Measurements from ENCODE around the gene PIM3. TPM values are rescaled to one million over a fixed set of nuclear protein-coding genes. Genes with fewer than 3 reads are reported as not detected.
A peak's percentile ranks its signal among the peaks of the same experiment; 100 is the strongest.

PIM3 gene
- total RNA-seq, 2 donors from 2014 or later = 57.3 to 98.9 TPM

DNA sequence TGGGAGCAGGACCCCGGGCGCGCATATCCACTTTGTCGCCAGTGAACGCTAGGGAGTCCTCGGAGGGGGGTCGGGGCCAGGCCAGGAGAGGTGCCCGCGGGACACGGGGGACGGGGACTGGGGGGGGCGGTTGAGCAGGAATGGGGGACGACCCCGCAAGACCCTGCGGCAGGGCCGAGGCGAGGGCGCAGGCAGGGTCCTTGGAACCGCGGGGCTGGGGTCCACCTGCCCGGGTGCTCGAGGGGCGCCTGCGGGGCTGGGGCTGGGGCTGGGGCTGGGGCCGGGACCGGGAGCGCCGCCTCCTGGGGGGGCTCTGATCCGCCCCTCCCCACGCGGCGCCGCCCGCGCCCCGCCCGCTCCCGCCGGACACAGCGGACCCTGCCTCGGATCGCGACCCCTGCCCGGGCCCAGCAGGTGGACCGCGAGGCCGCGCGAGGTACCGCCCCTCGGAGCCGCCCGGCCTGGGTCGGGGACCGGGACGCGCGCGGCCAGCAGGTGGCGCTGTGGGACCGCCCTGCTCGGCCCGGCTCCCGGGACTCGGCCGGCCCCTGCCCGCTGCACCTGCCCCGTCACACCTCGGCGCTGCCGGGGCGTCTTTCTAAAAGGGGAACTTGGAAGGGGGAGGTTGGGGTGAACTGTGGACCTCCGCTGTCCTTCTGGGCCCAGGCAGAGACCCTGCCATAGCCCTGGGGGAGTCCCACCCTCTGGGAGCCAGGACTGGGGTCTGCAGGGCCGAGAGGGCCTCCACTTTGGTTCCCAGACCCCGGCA lies 31.2 kb upstream of the PIM3 start:
- intact Hi-C loops (cut with DNase I) = no loop called here
- WGBS, 2 donors = 2 to 11% methylated on average over 6 to 62 of the region's 75 CpGs

GRCh38 chr22:49929994-49930575 lies 30.5 kb upstream of the PIM3 start:
- intact Hi-C loops (cut with DNase I) = loop anchor here (10.0 kb wide), 1 partner anchor 55 kb away; no protein-coding TSS in a partner anchor
- H3K4me3 ChIP-seq = no peak overlapping the region
- no peaks in the 10 kb centered on the region for H3K27me3 ChIP-seq
- peaks cover 44% of the 10 kb centered on the region for H3K4me1 ChIP-seq
- H3K27ac ChIP-seq = no peak overlapping the region
- TF ChIP-seq POLR2A (IDR thresholded peaks at IDR 0.05) = no peak
- TF ChIP-seq, protein P1, sequence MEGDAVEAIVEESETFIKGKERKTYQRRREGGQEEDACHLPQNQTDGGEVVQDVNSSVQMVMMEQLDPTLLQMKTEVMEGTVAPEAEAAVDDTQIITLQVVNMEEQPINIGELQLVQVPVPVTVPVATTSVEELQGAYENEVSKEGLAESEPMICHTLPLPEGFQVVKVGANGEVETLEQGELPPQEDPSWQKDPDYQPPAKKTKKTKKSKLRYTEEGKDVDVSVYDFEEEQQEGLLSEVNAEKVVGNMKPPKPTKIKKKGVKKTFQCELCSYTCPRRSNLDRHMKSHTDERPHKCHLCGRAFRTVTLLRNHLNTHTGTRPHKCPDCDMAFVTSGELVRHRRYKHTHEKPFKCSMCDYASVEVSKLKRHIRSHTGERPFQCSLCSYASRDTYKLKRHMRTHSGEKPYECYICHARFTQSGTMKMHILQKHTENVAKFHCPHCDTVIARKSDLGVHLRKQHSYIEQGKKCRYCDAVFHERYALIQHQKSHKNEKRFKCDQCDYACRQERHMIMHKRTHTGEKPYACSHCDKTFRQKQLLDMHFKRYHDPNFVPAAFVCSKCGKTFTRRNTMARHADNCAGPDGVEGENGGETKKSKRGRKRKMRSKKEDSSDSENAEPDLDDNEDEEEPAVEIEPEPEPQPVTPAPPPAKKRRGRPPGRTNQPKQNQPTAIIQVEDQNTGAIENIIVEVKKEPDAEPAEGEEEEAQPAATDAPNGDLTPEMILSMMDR (IDR thresholded peaks at IDR 0.05) = no peak
- no peak for ATAC-seq
- H3K9me3 ChIP-seq = no peaks in the 10 kb centered on the region
- H3K36me3 ChIP-seq (replicated peaks in 1 of 2; ENCODE audit: insufficient read depth in 1 of 2, low read depth in 2 of 2) = peaks cover 0 to 2% of the 10 kb centered on the region in 2 donors
- WGBS, 2 donors = 66 to 68% methylated on average over 15 to 21 of the region's 21 CpGs
- peak in 3 of 4 donors; percentile 30 to 48 (median 39) for DNase-seq

More for the DNA sequence above, 31.2 kb upstream of the PIM3 start:
- ATAC-seq (peak; percentile 59), DNase-seq (peak in 3 of 4 donors; percentile 76 to 79 (median 76))
- TF ChIP-seq POLR2A (IDR thresholded peaks at IDR 0.05) = no peak
- TF ChIP-seq, protein P1 (IDR thresholded peaks at IDR 0.05) = peak; percentile 37 to 99 (median 94)
- peaks cover 38% of the 10 kb centered on the region for H3K4me1 ChIP-seq
- peaks cover 0 to 2% of the 10 kb centered on the region in 2 donors for H3K36me3 ChIP-seq (replicated peaks in 1 of 2; ENCODE audit: insufficient read depth in 1 of 2, low read depth in 2 of 2)
- H3K4me3 ChIP-seq = no peak overlapping the region
- H3K27me3 ChIP-seq = no peaks in the 10 kb centered on the region
- no peak overlapping the region for H3K27ac ChIP-seq
- no peaks in the 10 kb centered on the region for H3K9me3 ChIP-seq

- ATAC-seq (peak; percentile 76), DNase-seq (peak; percentile 84 to 94 (median 90))
- H3K27me3 ChIP-seq = no peaks in the 10 kb centered on the region
- H3K4me1 ChIP-seq = peaks cover 45% of the 10 kb centered on the region
- H3K4me3 ChIP-seq = no peak overlapping the region
- TF ChIP-seq POLR2A (IDR thresholded peaks at IDR 0.05) = peak in 1 of 3 donors; percentile 38
- TF ChIP-seq, protein P1 (IDR thresholded peaks at IDR 0.05) = peak; percentile 54 to 94 (median 89)
- WGBS, 2 donors = 32 to 41% methylated on average over 12 to 14 of the region's 14 CpGs
- no peaks in the 10 kb centered on the region for H3K36me3 ChIP-seq (replicated peaks in 1 of 2; ENCODE audit: insufficient read depth in 1 of 2, low read depth in 2 of 2)
- intact Hi-C loops (cut with DNase I) = loop anchor here (10.0 kb wide), 1 partner anchor 54 kb away; no protein-coding TSS in a partner anchor
- peak overlapping the region; percentile 36 to 71 (median 51) for H3K27ac ChIP-seq
- H3K9me3 ChIP-seq = no peaks in the 10 kb centered on the region
Measured at GRCh38 chr22:49930596-49931412, 29.8 kb upstream of the PIM3 start.

DNA sequence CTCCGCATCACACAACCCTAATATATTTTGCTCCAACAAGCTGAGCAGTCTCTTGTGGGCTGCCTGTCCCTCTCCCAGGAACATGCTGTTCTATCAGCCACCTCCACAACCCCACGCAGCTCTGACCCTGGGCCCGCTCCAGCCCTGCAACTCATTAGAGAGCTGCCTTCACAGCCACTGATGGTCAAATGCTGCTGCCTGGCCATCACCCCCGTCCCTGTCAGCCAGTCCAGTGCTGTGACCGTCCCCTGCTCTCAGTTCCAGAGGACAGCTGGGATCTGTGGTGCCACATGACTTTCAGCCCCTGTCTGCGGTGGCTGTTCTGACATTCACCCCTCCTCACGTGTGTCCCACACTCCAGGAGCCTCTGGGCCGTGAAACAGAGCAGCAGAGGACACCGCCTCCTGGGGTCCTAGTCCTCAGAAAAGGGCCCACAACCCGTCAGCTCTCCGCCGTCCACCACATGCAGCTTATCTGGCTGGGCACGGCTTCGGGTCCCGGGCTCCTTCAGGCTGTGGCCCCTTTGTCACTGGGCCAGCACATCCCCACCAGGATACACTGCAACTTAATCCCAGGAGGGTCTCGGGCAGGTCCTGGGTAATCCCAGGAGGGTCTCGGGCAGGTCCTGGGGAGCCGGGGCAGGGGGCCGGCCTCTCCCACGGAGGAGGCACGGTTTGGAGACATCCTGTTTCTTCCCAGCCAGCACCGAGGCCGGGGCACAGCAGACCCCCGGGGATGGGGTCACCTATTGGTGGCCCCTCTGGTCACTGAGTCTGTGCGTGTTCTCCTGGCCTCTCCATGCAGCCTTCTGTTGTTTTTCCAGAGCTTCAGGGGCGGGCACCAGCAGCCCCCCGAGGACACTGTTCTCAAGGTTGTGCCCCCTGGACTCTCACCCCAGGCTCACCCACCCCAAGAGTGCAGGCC lies 27.1 kb upstream of the PIM3 start:
- 56 to 81% methylated on average over 8 to 20 of the region's 27 CpGs for WGBS, 2 donors
- DNase-seq (peak in 3 of 4 donors; percentile 41 to 72 (median 49)), ATAC-seq (no peak)
- H3K9me3 ChIP-seq = no peaks in the 10 kb centered on the region
- no peaks in the 10 kb centered on the region for H3K27me3 ChIP-seq
- H3K4me1 ChIP-seq = peaks cover 63% of the 10 kb centered on the region
- no peak for TF ChIP-seq POLR2A (IDR thresholded peaks at IDR 0.05)
- TF ChIP-seq, protein P1 (IDR thresholded peaks at IDR 0.05) = no peak
- H3K36me3 ChIP-seq (replicated peaks in 1 of 2; ENCODE audit: insufficient read depth in 1 of 2, low read depth in 2 of 2) = no peaks in the 10 kb centered on the region
- intact Hi-C loops (cut with DNase I) = loop anchor here (10.0 kb wide), 1 partner anchor 51 kb away; no protein-coding TSS in a partner anchor
- peak overlapping the region; percentile 85 to 94 (median 92) for H3K27ac ChIP-seq
- no peak overlapping the region for H3K4me3 ChIP-seq
